ENCODE results near the gene CCDC40. TPM values are rescaled to one million over a fixed set of nuclear protein-coding genes. Genes with fewer than 3 reads are reported as not detected.

CCDC40 gene
- total RNA-seq, 1 experiment from 2014 or later: 11.3 TPM

GRCh38 chr17:80025140-80025539 is 11.3 kb upstream of the CCDC40 start:
- Histone ChIP-seq H3K4me1 (peaks cover 50% of the 10 kb centered on the region), H3K27ac (peak overlapping the region; percentile 89)

GRCh38 chr17:80025796-80026195 is 10.6 kb upstream of the CCDC40 start:
- Histone ChIP-seq H3K4me3 (peak overlapping the region; percentile 20), H3K27ac (peak overlapping the region; percentile 89), H3K9me3 (replicated peaks) (no peaks in the 10 kb centered on the region), H3K27me3 (no peaks in the 10 kb centered on the region), H3K36me3 (peaks cover 4% of the 10 kb centered on the region; the same call in 1 of the 2 replicates), H3K4me1 (peaks cover 56% of the 10 kb centered on the region)
- peak; percentile 80 to 91 for DNase-seq

More at GRCh38 chr17:80025140-80025539, 11.3 kb upstream of the CCDC40 start:
- H3K27me3 ChIP-seq: no peaks in the 10 kb centered on the region
- peak; percentile 100 for DNase-seq
- no peaks in the 10 kb centered on the region for H3K9me3 ChIP-seq (replicated peaks)
- H3K36me3 ChIP-seq: peaks cover 4% of the 10 kb centered on the region; the same call in 1 of the 2 replicates
- peak overlapping the region; percentile 20 for H3K4me3 ChIP-seq

GRCh38 chr17:80026359-80027042 is 9.9 kb upstream of the CCDC40 start:
- Histone ChIP-seq H3K36me3 (peaks cover 4% of the 10 kb centered on the region; the same call in 1 of the 2 replicates), H3K9me3 (replicated peaks) (no peaks in the 10 kb centered on the region), H3K27ac (peak overlapping the region; percentile 89), H3K4me3 (no peak overlapping the region), H3K4me1 (peaks cover 63% of the 10 kb centered on the region), H3K27me3 (no peaks in the 10 kb centered on the region)
- peak; percentile 62 to 79 for DNase-seq

GRCh38 chr17:80027043-80027435 is 9.4 kb upstream of the CCDC40 start:
- H3K36me3 ChIP-seq: peaks cover 4% of the 10 kb centered on the region; the same call in 1 of the 2 replicates
- no peak overlapping the region for H3K4me3 ChIP-seq
- H3K27me3 ChIP-seq: no peaks in the 10 kb centered on the region
- no peak for DNase-seq
- H3K9me3 ChIP-seq (replicated peaks): no peaks in the 10 kb centered on the region
- H3K27ac ChIP-seq: no peak overlapping the region; the same call in 1 of the 2 replicates
- peaks cover 69% of the 10 kb centered on the region for H3K4me1 ChIP-seq

- no peak for DNase-seq
- Histone ChIP-seq H3K36me3 (peaks cover 4% of the 10 kb centered on the region; the same call in 1 of the 2 replicates), H3K4me1 (peaks cover 71% of the 10 kb centered on the region)
Observed at GRCh38 chr17:80028030-80028429, 8.4 kb upstream of the CCDC40 start.

GRCh38 chr17:80029258-80029974 is 7.0 kb upstream of the CCDC40 start:
- peak; percentile 86 to 92 for DNase-seq
- peaks cover 68% of the 10 kb centered on the region for H3K4me1 ChIP-seq

More at GRCh38 chr17:80028030-80028429, 8.4 kb upstream of the CCDC40 start:
- Histone ChIP-seq H3K27me3 (no peaks in the 10 kb centered on the region), H3K4me3 (no peak overlapping the region), H3K9me3 (replicated peaks) (no peaks in the 10 kb centered on the region), H3K27ac (no peak overlapping the region)

GRCh38 chr17:80030730-80031410 is 5.6 kb upstream of the CCDC40 start:
- Histone ChIP-seq H3K36me3 (peaks cover 8% of the 10 kb centered on the region; the same call in 1 of the 2 replicates), H3K27ac (peak overlapping the region; percentile 10; the same call in 1 of the 2 replicates), H3K4me3 (no peak overlapping the region), H3K9me3 (replicated peaks) (no peaks in the 10 kb centered on the region), H3K27me3 (no peaks in the 10 kb centered on the region), H3K4me1 (peaks cover 61% of the 10 kb centered on the region)
- peak; percentile 84 to 91 for DNase-seq

More at GRCh38 chr17:80029258-80029974, 7.0 kb upstream of the CCDC40 start:
- Histone ChIP-seq H3K4me3 (no peak overlapping the region), H3K27me3 (no peaks in the 10 kb centered on the region), H3K36me3 (peaks cover 8% of the 10 kb centered on the region; the same call in 1 of the 2 replicates), H3K27ac (0 out of 2 replicates have a peak overlapping the region, but pooled peaks have one; percentile 2), H3K9me3 (replicated peaks) (no peaks in the 10 kb centered on the region)

GRCh38 chr17:80031691-80032430 is 4.6 kb upstream of the CCDC40 start:
- peak overlapping the region; percentile 10; the same call in 1 of the 2 replicates for H3K27ac ChIP-seq
- no peak overlapping the region for H3K4me3 ChIP-seq
- H3K27me3 ChIP-seq: no peaks in the 10 kb centered on the region
- H3K4me1 ChIP-seq: peaks cover 51% of the 10 kb centered on the region
- no peaks in the 10 kb centered on the region for H3K9me3 ChIP-seq (replicated peaks)
- no peak for DNase-seq
- peaks cover 8% of the 10 kb centered on the region; the same call in 1 of the 2 replicates for H3K36me3 ChIP-seq

GRCh38 chr17:80032614-80033171 is 3.7 kb upstream of the CCDC40 start:
- Histone ChIP-seq H3K27ac (no peak overlapping the region), H3K27me3 (no peaks in the 10 kb centered on the region), H3K9me3 (replicated peaks) (no peaks in the 10 kb centered on the region), H3K4me1 (peaks cover 48% of the 10 kb centered on the region), H3K36me3 (peaks cover 8% of the 10 kb centered on the region; the same call in 1 of the 2 replicates), H3K4me3 (no peak overlapping the region)
- no peak for DNase-seq

GRCh38 chr17:80033840-80034239 is 2.6 kb upstream of the CCDC40 start:
- no peaks in the 10 kb centered on the region for H3K27me3 ChIP-seq
- DNase-seq: no peak
- no peaks in the 10 kb centered on the region for H3K9me3 ChIP-seq (replicated peaks)
- peaks cover 4% of the 10 kb centered on the region; the same call in 1 of the 2 replicates for H3K36me3 ChIP-seq
- no peak overlapping the region for H3K4me3 ChIP-seq
- H3K27ac ChIP-seq: no peak overlapping the region
- H3K4me1 ChIP-seq: peaks cover 45% of the 10 kb centered on the region

- Histone ChIP-seq H3K27ac (peak overlapping the region; percentile 79), H3K36me3 (0 out of 2 replicates have a peak, but pooled peaks cover 4% of the 10 kb centered on the region), H3K4me1 (peaks cover 33% of the 10 kb centered on the region), H3K9me3 (replicated peaks) (no peaks in the 10 kb centered on the region), H3K27me3 (no peaks in the 10 kb centered on the region), H3K4me3 (peak overlapping the region; percentile 93)
- peak; percentile 59 to 66 for DNase-seq
Observed at GRCh38 chr17:80034791-80035686, 1.4 kb upstream of the CCDC40 start.

GRCh38 chr17:80035687-80035936 is 830 bp upstream of the CCDC40 start, which contains the start of gene TBC1D16:
TSS of gene TBC1D16 (minus strand) at chr17:80035872. CDS start at chr17:80013547, 22,325 bp downstream.
- H3K9me3 ChIP-seq (replicated peaks): no peaks in the 10 kb centered on the region
- H3K27ac ChIP-seq: peak within 1 kb of the TSS; percentile 82
- peaks cover 27% of the 10 kb centered on the region for H3K4me1 ChIP-seq
- no peak for DNase-seq
- 0 out of 2 replicates have a peak, but pooled peaks cover 4% of the 10 kb centered on the region for H3K36me3 ChIP-seq
- H3K27me3 ChIP-seq: no peaks in the 10 kb centered on the region
- H3K4me3 ChIP-seq: peak within 1 kb of the TSS; percentile 93

Measured in SJCRH30 (cell line).